GF-D8 (cell line): ENCODE measurements around the gene UXS1.

ENCODE experiments used
- DNase-seq: peaks from one replicate; lab custom pipeline; 2025; lab: John Stamatoyannopoulos, UW

UXS1 gene

GRCh38 chr2:106189325-106189724 is 4.8 kb downstream of the UXS1 start:
- peak; percentile 44 for DNase-seq

- DNase-seq: peak; percentile 30
Measured at GRCh38 chr2:106187273-106187891, 6.7 kb downstream of the UXS1 start.

- no peak for DNase-seq
Measured at GRCh38 chr2:106185475-106186184, 8.5 kb downstream of the UXS1 start.

- DNase-seq: no peak
Measured at GRCh38 chr2:106184857-106185256, 9.2 kb downstream of the UXS1 start.

- no peak for DNase-seq
Measured at GRCh38 chr2:106184394-106184793, 9.7 kb downstream of the UXS1 start.

GRCh38 chr2:106183101-106183696 is 10.9 kb downstream of the UXS1 start:
- DNase-seq: no peak

- DNase-seq: no peak
Measured at GRCh38 chr2:106181064-106181463, 13.0 kb downstream of the UXS1 start.

- DNase-seq: no peak
Measured at GRCh38 chr2:106180602-106181001, 13.5 kb downstream of the UXS1 start.

- DNase-seq: no peak
Measured at GRCh38 chr2:106178716-106179115, 15.4 kb downstream of the UXS1 start.

GRCh38 chr2:106177581-106177980 is 16.5 kb downstream of the UXS1 start:
- DNase-seq: no peak

GRCh38 chr2:106176446-106177099 is 17.5 kb downstream of the UXS1 start:
- DNase-seq: peak; percentile 19

- no peak for DNase-seq
Measured at GRCh38 chr2:106175086-106175850, 18.8 kb downstream of the UXS1 start.

GRCh38 chr2:106174056-106174455 is 20.0 kb downstream of the UXS1 start:
- no peak for DNase-seq

GRCh38 chr2:106172649-106173048 is 21.5 kb downstream of the UXS1 start:
- no peak for DNase-seq

- DNase-seq: no peak
Measured at GRCh38 chr2:106168657-106169056, 25.4 kb downstream of the UXS1 start.

- DNase-seq: no peak
Measured at GRCh38 chr2:106167067-106167466, 27.0 kb downstream of the UXS1 start.

- no peak for DNase-seq
Measured at GRCh38 chr2:106165561-106165960, 28.5 kb downstream of the UXS1 start.

- DNase-seq: no peak
Measured at GRCh38 chr2:106165029-106165428, 29.1 kb downstream of the UXS1 start.

- DNase-seq: no peak
Measured at GRCh38 chr2:106163948-106164545, 30.1 kb downstream of the UXS1 start.

- DNase-seq: no peak
Measured at GRCh38 chr2:106161938-106162820, 31.9 kb downstream of the UXS1 start.

- DNase-seq: no peak
Measured at GRCh38 chr2:106161341-106161740, 32.8 kb downstream of the UXS1 start.
